Activated T-cell treated with anti-CD3 and anti-CD28 coated beads for 24 hours (primary cell): ENCODE results near the gene ZFP30.
"Not testable (repeated sequence)": the region's sequence is repeated elsewhere in the genome, so short reads cannot be mapped to it uniquely, and the experiment has no call there.

Experiments used
- DNase-seq: peaks from one replicate; pipeline ENCODE4 v3.0.0-alpha.2; 2020; ENCODE audit warnings: low read depth

Gene ZFP30

DNA sequence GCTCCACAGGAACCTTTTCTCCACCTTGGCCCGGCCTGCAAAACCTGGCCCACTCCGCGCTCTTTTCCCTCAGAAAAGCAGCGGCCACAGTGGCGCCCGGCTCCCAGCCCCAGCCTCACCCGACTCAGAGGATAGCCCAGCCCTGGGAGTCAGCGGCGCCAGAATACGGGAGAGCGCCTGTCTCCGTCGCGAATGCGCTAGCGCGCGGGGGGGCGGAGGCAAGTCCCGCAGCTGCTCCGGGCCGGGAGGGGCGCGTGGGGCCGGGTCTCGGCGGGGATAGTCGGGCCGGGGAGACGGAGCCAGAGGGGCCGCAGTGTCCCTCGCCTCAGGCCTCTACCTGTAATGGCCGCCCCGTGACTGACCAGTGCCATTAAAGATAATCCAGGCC, at the start of gene ZFP30:
Gene ZFP30 (minus strand): TSS at position 165 of the 388 bp plus-strand sequence. CDS start 7,643 bp downstream, outside the sequence.
- DNase-seq = peak; percentile 66

DNA sequence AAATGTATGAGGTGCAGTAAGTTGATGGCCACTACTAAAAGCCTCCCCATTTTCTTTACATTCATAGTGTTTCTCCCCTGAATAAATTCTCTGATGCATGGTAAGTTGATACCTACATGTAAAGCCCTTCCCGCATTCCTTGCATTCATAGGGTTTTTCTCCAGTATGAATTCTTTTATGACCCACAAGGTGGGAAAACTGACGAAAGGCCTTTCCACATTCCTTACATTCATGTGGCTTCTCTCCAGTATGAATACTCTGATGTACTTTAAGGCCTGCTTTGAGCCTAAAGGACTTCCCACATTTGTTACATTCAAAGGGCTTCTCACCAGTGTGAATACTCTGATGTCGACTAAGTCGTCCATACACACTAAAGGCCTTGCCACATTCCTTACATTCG, 43.8 kb upstream of the ZFP30 start:
- DNase-seq = no peak

DNA sequence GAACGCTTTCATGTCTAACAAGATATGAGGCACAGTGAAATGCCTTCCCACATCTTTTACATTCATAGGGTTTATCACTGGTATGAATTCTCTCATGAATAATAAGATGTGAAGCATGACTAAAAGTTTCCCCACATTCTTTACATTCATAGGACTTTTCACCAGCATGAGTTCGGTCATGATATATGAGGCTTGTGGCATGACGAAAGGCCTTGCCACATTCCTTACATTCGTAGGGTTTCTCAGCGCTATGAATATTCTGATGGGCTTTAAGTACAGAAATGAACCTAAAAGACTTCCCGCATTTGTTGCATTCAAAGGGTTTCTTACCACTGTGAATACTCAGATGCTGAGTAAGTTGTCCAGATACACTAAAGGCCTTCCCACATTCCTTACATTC, 43.0 kb upstream of the ZFP30 start:
- no peak for DNase-seq

DNA sequence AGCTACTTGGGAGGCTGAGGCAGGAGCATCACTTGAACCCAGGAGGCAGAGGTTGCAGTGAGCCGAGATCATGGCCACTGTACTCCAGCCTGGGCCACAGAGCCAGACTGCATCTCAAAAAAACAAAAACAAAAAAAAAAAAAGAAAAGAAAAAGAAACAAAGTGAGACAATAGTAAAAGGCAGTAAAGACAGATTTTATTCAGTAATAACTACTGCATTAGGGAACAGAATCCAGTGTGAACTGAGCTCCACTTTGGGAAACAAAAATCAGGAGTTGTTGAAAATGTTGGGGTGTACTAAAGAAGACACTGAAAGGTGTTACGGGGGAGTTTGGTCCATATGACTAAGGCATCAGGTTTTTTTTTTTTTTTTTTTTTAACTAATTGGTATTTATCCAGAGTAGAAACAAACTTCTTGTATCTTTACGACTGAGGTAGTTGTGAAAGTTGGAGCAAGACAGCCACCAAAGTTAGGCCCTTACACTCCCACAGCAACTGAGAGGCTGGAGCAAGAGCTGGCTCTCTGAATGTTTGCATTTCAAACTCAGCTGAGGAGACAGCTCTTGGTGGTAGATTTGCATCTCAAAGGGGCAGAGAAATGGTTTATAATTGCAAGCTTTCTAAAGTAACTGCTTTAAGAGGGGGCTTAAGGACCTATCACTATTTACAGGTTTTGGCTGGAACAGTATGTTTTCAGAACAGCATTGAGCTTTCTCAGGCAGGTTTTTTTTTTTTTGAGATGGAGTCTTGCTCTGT, 40.1 kb upstream of the ZFP30 start:
- DNase-seq = no peak

DNA sequence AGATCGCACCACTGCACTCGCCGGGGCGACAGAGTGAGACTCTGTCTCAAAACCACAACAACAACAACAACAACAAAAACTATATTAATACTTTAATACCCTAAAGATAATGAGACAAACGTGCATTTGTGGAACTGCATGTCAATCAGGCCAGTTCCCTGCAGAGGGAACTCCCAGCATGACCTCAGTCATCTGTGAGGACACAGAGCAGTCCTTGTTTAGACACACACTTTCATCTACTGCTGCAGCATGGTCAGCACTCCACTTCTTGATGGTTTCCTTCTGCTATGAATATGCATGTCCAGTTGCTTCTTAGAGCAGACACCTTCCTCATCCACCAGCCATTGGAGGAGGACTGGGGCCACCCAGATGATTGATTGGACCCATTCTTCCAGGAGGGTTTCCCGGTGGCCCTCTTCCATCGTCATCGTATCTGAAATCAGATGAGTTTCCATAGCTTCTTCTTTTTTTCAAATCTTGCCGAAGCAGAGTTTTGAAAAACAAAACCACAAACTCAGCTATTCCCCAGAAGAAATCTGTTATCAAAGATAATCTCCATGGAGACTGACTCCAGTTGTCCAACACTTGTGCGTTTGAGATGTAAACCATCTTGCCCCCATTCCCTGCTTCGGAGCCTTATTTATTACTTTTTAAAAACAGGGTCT, 37.8 kb upstream of the ZFP30 start:
- no peak for DNase-seq

DNA sequence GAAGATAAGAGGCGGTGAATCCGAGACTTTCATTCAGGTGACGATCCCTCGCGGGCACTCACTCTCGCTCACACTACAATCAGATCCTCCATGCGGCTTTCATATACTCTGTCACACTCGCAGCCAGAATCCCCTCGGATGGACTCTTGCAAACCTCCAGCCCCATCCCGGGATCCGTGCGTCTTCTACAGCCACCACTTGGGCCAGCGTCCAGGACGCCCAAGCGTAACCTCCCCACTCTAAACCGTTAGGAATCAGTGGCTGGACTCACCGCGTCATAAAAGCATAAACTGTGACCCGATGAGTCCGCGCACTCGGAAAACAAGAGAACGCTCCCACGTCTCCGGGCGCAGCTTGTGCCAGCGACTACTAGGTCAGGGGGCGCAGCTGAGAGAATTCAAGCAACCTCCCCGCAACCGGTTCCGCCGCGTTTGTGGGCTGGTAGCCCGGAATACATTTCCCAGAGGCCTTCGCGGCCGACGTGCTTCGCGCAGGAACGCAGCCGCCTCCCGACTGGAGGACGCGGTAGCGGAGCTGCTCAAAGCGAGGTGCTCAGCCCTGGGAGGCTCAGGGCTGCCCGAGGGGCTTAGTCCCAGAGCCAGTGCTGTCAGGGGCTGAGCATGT, 36.7 kb upstream of the ZFP30 start:
- peak; percentile 77 for DNase-seq

DNA sequence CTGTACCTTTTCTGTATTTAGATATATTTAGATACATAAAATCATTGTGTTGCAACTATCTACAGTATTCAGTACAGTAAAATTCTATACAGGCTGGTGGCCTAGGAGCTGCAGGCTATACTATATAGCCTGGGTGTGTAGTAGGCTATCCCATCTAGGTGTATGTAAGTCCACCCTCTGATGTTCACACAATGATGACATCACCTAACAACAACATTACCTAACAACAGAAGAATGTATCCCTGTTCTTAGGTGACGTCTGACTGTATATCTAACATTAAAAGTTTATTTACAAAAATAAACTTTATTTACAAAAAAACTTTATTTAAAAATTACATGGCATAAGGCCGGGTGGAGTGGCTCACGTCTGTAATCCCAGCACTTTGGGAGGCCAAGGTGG, 28.3 kb upstream of the ZFP30 start:
- DNase-seq = no peak

DNA sequence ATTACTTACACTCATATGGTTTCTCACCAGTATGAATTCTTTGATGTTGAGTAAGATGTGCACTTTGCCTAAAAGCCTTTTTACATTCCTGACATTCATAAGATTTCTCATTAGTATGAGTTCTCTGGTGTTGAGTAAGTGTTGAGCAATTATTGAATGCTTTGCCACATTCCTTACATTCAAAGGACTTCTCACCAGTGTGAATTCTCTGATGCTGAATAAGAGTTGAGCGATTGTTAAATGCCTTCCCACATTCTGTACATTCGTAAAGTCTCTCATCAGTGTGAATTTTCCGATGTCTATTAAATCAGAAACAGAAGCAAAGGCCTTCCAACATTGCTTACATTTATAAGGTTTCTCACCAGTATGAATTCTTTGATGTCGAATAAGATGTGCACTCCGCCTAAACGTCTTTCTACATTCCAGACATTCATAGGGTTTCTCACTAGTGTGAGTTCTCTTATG, 14.2 kb upstream of the ZFP30 start:
- no peak for DNase-seq

DNA sequence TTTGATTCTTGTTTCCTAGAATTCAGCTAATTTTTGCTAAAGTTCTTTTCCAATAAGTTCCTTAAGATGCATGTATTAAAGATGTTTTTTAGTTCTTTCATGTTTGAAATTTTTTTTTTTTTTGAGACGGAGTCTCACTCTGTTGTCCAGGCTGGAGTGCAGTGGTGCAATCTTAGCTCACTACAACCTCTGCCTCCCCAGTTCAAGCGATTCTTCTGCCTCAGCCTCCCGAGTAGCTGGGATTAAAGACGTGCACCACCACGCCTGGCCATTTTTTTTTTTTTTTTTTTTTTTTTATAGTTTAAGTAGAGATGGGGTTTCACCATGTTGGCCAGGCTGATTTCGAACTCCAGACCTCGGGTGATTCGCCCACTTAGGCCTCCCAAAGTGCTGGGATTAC, 1.9 kb upstream of the ZFP30 start:
- DNase-seq = not testable (repeated sequence)

DNA sequence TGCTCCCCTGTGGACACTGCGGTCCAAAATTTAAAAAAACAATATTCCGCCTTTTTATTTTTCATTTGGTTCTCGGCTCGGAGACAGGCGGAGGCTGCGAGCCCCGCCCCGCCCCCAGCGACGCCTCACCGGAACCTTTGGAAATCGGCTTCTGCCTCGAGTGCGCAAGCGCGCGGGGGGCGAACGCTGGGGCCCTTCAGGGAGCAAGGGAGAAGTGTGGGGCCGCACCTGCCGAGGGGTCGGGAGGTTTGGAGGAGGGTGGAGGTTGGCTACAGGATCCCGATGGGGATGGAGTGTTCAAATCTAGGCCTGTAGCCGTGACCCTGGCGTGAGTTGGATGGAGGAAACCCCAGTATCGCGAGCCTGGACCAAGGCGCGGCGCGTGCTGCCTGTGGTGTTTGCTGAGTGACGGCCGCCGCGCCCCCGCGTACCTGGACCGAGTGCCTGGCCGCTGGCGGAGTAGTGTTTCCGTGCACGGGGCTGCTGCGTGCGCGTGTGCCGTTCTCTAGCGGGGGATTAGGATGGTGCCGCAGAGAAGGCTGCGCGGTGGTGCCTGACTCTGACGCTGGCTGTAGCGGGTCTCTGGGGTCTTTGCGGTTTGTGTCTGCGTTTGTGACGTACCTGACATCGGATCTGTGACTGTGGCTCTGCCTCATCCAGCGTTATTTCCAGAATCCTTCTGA, 565 bp upstream of the ZFP30 start:
- DNase-seq = peak; percentile 80

DNA sequence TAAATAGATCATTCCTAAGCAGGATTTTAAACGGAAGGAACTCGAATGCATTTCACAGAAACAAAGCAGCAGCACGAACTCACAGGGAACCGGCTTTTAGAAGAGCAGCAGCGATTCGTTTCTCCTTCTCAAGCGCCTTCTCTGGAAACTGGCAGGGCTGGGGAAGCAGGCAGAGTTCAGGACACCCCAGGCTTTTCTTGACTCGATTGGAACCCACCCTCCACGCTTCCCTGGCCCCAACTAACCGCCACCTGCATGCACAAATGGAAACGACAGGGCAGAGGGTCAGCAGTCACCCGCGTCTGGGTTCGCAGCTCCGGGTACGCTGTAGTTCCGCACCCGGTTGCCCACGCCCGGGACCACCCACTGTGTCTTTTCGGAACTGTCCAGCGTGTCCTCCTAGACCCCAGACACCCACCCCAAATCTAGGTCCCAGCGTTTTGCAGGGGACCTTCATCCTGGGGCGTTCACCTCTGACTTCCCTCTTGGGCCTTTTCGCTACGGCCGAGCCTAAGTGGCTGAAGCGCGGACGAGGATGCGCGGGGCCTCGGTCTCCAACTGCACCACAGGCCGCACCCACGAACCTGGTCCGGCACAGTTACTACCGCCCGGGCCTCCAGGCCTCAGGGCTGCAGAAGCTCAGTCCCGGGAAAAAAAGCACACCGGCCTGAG, 500 bp downstream of the ZFP30 start:
- DNase-seq = peak; percentile 8

DNA sequence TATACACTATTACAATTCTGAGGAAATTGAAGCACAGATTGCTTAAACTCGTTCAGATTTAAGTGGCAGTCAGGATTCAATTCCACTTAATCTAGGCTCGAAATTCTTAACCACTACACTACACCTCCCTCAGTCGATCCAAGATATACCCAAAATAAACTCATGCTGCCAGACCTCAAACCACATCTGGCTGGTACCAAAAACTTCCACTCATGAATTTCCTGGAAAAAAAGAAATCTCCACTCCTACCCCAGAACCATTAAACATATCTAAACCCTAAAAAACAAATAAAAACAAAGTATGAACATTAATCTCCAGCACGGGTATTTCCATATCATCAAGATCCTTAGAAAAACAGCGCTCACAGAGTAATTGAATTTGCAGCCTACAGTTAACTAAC, 1.1 kb downstream of the ZFP30 start:
- DNase-seq = no peak

DNA sequence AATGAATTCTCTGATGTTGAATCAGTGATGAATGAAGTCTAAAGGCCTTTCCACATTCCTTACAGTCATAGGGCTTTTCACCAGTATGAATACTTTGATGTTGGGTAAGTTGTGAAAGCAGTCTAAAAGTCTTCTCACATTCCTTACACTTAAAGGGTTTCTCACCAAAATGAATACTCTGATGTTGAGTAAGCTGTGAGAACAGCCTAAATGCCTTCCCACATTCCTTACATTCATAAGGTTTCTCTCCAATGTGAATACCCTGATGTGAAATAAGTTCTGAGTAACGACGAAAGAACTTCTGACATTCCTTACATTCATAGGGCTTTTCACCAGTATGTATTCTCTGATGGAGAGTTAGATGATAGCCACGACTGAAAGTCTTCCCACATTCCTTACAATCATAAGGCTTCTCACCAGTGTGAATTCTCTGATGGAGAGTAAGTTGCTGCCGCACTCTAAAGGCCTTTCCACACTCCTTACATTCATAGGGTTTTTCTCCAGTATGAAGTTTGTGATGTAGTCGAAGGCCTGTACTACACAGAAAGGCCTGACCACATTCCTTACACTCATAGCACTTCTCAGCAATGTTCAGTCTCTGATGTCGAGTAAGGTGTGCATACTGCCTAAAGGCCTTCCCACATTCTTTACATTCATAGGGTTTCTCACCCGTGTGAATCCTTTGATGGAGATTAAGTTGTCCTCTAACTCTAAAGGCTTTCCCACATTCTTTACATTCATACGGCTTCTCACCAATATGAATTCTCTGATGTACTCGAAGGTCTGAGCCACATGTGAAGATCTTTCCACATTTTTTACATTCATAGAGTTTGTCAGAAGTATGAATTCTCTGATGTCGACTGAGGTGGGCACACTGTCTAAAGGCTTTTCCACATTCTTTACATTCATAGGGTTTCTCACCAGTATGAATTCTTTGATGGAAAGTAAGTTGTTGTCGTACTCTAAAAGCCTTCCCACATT, 19.9 kb downstream of the ZFP30 start:
- no peak for DNase-seq

DNA sequence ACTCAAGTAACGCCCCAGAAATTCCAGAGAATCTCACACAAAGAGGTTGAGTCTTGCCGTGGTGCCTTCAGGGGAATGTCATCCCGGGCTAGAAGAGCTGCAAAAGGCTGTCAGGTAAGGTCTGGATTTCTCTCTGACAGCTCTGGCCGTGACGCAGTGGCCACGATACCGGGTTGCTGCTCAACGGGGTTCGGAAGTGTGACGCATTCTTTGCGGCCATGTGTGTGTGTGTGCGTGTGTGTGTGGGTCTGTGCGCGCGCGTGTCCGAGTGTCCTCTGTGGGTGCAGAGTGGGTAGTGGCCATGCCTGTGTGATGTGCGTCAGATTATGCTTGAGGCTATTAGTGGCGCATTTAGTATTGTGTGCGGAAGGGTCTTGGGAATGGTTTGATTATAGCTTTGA, 60.3 kb downstream of the ZFP30 start:
- no peak for DNase-seq

DNA sequence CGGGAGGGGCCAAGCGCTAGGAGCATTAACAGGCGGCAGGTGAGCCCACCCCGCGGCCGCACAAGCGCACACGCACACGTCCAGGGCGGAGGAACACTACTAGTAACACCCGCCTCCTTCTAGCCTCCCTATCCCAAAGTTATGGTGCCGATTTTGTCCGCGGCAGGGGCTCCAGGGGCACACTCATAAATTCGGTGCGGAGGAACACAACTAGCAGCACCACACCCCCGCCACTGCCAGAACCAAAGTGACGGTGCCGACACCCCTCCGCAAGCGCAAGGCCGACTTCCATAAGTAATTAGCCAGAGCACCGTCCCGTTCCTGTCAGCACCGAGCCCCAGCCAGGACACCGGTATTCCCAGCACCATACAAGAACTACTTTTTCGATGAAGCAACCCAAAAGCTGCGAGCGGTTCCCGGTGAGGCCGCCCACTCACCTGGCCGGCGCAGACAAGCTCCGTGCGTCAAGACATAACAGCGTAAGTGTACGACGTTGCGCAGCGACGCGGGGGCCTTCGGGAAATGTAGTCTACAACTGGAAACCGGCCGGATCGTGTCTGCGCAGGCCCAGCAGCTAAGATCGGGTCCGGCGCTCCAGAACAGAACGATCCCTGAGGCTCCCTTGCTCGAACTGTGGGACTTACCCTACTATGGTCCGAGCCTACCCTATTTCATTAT, 60.8 kb downstream of the ZFP30 start, which contains the start of the genes ZNF540 and ZNF571:
Gene ZNF540 (plus strand): TSS at position 573 of the 678 bp plus-strand sequence. CDS start 3,572 bp downstream, outside the sequence.
Gene ZNF571 (minus strand): TSS at position 489 of the 678 bp plus-strand sequence. CDS start 8,116 bp downstream, outside the sequence.
- DNase-seq = peak; percentile 89

DNA sequence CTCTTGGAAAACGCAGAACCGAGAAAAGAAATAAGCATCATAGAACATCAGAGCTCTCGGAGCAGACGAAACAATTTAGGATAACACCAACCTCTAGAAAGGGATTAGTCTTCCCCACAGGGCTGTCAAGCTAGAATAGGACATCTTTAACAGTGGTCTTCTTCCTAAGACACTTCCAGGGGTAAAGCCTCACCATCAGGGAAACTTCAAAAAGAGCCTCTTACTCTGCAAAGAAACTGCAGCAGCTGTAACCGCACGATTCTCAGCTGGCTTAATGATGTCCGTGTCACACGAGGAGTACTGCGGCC, 61.3 kb downstream of the ZFP30 start:
- no peak for DNase-seq

DNA sequence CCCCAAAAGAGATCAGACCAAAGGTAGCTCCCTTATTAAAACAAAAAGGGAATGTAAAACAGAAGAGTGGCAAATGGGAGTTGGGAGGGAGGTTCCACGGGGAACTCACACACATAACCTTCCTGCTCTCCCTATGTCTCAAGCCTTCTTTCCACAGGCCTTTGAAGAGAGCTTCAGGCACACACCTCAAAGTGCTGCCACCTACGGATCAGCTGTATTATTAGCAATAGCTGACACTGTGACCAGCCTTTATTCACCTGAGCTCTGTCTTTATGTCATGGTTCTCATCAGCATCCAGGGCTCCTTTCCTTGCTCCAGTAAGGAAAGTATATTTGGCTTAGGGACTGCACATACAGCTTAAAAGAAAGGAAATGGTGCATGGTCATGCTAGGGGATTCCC, 71.9 kb downstream of the ZFP30 start:
- DNase-seq = no peak

DNA sequence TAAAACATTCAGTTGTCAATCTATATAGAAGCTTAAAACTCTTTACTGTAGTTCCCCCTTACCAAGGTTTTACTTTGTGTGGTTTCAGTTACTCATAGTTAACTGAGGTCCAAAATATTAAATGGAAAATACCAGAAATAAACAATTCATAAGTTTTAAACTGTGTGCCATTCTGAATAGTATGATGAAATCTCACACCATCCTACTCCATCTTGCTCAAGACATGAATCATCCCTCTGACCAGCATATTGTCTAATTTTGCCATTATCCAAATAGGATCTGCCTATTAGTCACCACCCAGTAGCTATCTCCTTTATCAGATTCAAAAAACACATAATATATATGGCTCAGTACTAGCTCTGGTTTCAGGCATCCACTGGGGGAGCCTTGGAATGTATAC, 83.1 kb downstream of the ZFP30 start:
- DNase-seq = no peak

DNA sequence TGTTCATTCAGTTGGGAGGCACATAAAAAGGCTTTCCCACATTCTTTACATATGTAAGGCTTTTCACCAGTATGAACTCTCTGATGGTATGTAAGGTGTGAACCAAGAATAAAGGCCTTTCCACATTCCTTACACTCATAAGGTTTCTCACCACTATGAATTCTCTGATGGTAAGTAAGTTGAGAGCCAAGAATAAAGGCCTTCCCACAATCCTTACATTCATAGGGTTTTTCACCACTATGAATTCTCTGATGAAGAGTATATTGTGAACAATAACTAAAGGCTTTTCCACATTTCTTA, 89.9 kb downstream of the ZFP30 start:
- no peak for DNase-seq

DNA sequence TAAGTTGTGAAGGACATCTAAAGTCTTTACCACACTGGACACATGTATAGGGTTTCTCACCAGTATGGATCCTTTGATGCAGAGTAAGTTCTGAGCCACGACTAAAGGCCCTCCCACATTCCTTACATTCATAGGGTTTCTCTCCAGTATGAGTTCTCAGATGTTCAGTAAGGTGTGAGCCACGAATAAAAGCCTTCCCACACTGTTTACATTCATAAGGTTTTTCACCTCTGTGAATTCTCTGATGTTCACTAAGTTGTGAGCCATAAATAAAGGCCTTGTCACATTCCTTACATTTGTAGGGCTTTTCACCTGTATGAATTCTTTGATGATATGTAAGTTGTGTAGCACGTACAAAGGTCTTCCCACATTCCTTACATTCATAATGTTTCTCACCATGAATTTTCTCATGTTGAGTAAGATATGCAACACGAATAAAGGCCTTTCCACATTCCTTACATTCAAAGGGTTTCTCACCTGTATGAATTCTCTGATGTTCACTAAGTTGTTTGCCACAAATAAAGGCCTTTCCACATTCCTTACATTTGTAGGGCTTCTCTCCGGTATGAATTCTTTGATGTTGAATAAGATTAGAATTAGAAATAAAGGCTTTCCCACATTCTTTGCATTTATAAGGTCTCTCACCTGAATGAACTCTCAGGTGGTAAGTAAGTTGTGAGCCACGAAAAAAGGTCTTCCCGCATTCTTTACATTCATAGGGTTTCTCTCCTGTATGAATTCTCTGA, 90.5 kb downstream of the ZFP30 start:
- DNase-seq = no peak
